Astrocyte of the spinal cord (primary cell): ENCODE data around the gene DYSF.
A peak's percentile ranks its signal among the peaks of the same experiment; 100 is the strongest.

Source experiments
- DNase-seq: peaks from one replicate; pipeline ENCODE4 v3.0.0; 2011; ENCODE audit warnings: low read depth, low spot score
- H3K4me3 ChIP-seq: 2 replicates; pipeline ENCODE4 v1.5.1; 2011; ENCODE audit warnings: low read depth, mild to moderate bottlenecking, low read length, moderate library complexity
- in situ Hi-C: cut with HindIII; loops from 2 replicates; pipeline ENCODE4 v1.10.0; 2017; ENCODE audit warnings: low sequenced_read_pairs
- TF ChIP-seq, protein P1 (sequence below): IDR thresholded peaks from 2 replicates; pipeline ENCODE4 v1.5.1; 2012; ENCODE audit warnings: low read depth, mild to moderate bottlenecking, low read length, inconsistent platforms

DYSF gene

DNA sequence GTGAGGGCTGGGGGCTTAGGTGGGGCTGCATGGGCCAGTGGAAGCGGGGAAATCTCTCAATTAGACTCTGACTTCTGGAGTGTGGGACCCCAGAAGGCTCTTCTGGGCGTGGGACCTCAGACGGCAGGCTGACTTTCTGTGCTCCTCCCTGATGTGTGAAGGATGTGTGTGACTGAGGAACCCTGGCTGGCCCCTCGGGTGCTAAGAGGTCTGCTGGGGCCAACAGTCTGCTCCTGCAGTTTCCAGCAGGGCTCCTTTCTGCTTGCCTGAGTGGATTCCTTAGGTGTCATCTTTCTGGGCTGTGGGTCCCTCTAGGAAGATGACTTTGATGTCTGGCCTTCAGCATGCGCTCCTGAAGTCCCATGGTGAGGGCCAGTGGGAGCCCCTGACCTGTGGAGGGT, 167.5 kb downstream of the DYSF start:
- H3K4me3 ChIP-seq, result no peak overlapping the region
- in situ Hi-C loops, result no loop called here
- TF ChIP-seq, protein P1, sequence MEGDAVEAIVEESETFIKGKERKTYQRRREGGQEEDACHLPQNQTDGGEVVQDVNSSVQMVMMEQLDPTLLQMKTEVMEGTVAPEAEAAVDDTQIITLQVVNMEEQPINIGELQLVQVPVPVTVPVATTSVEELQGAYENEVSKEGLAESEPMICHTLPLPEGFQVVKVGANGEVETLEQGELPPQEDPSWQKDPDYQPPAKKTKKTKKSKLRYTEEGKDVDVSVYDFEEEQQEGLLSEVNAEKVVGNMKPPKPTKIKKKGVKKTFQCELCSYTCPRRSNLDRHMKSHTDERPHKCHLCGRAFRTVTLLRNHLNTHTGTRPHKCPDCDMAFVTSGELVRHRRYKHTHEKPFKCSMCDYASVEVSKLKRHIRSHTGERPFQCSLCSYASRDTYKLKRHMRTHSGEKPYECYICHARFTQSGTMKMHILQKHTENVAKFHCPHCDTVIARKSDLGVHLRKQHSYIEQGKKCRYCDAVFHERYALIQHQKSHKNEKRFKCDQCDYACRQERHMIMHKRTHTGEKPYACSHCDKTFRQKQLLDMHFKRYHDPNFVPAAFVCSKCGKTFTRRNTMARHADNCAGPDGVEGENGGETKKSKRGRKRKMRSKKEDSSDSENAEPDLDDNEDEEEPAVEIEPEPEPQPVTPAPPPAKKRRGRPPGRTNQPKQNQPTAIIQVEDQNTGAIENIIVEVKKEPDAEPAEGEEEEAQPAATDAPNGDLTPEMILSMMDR, result no peak
- DNase-seq, result no peak

DNA sequence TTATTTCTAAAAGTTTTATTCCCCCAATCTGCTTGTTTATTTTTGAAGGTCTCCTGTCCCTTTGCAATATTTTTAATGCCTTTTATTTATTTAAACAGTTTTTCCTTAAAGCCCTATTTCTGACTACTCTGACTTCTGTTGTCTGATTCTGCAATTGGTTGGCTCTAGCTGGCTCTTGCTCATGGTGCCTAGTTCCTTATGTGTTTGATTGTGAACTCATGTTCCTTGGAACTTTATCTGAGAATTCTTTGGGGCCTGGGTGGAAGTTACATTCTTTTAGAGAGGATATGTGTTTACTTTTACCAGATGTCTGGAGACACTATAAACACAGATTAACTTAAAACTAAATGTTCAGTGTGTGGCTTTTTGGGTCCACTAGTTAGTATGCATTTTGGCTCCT, 175.9 kb downstream of the DYSF start:
- DNase-seq, result no peak
- H3K4me3 ChIP-seq, result no peak overlapping the region
- TF ChIP-seq, protein P1, result no peak
- in situ Hi-C loops, result no loop called here

DNA sequence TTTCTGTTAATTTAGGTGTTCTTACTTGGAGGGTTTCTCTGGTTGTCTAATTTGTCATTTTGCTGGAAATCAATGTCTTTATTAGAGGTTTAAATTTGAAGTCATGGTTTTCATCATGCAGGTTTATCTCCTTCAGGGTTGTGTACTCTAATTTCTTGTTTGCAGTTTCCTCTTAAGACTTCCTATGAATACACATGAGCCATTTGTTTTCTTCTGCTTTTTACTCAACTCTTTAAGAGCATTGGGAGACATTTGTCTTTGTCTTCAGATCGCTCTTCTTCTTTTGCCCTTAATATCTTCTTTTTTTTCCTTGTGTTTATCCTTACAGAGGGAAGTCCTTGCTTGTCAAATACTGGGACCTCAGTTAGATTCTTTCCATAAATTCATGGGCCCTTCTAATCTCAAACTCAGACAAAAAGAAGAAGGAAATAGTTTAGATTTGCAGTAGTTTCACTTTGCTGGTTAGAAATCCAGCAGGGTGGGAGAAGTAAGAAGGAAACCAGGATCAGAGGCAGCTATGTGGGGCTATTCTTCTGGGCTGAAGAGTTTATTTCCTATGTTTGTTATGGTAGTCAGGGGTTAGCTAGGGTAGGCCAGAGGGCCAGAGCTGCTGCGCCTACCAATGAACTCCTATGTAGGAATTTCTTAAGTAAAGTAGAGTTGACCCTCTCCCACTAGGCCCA, 176.6 kb downstream of the DYSF start:
- in situ Hi-C loops, result no loop called here
- TF ChIP-seq, protein P1, result no peak
- DNase-seq, result no peak
- H3K4me3 ChIP-seq, result no peak overlapping the region

DNA sequence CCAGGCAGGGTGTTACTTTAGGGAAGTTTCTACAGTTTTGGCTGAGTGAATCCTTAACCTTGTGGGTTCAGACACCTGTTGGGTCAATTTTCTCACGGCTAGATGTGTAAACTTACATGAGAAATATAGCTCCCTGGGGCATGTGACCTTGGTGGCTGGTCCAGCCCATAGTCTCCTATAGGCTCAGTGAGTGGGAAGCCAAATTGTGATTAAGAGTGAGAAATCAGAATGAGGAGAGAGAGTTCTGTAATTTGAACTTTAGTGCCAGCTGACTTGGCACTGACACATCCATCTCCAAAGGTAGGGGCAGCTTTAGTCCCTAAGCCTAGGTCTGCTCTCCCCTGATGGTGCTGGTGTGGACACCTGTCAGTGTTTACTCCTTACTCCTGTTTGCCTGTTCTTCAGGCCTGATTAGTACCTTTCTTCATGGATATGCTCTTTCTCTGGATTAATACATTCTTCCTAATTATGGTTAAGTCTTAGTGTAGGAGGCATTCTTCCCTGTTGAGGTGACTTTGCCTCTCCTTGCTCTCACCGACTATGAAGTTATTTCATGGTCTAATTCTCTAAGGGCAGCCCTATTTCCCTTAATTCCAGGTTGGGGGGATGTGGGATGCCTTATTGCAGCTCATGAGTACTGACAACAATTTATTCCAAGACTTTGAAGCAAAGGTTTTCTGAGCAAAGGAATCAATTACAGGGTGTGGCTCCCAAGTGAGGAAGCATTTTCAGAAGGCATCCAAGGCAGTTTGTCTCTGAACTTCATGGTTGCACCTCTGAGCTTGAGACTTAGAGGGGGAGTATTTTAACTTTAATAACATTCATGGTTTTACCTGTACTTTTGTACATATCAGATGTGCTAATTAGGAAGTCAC, 177.3 kb downstream of the DYSF start:
- no peak overlapping the region for H3K4me3 ChIP-seq
- in situ Hi-C loops, result no loop called here
- TF ChIP-seq, protein P1, result no peak
- DNase-seq, result no peak

DNA sequence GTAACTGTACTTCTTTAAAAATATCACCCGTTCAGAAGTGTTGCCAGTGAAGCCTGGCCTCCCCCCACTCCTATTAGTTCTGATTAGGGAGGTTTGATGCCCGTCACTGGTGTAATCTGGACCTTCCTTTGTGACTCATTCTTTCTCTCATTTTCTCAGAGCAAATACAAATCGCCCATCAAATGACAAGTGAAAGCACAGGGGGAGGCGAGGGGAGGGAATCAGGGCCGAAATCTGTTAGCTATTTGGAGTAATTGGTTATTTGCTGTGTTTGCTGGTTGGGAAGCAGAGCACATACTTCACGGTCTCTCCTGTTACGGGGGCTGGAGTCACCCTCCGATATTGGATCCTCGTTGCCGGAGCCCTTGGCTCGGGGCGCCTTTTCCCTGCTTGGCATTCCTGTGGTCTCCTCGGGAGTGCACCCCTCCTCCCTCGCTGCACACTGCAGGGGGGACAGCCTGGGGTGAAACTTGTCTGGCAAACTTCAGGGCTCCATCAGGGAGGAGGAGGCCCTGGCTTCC, 178.1 kb downstream of the DYSF start:
- H3K4me3 ChIP-seq, result peak overlapping the region; percentile 17
- DNase-seq, result peak; percentile 15
- TF ChIP-seq, protein P1, result no peak
- in situ Hi-C loops, result no loop called here

DNA sequence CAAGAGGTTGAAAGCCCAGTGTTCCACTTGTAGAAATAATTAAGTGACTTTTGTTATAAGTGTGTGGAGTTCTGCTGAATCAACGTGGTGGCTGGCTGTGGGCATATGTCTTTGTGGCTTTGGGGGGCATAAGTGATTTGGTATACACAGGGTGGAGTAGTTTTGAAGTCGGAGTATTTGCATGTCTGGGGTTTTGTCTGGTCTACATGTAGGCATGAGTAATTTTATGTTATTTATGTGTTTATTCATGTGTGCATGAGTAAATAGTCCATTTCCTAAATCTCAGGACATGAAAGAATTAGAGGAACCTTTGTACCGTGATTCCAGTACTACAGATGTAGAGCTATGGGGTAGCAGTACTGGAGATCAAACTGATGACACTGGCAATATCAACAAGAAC, 179.7 kb downstream of the DYSF start:
- H3K4me3 ChIP-seq, result no peak overlapping the region
- in situ Hi-C loops, result no loop called here
- TF ChIP-seq, protein P1, result no peak
- no peak for DNase-seq
